ENCODE results near the gene GHDC.

- TF ChIP-seq POLR2A (IDR thresholded peaks at IDR 0.05), result no peak
- no peak for TF ChIP-seq CTCF (IDR thresholded peaks at IDR 0.05)
These were observed 9.1 kb upstream of the GHDC start for GRCh38 chr17:42203354-42203753.

Measured in uterus (tissue), 2 donors.